KMS-11 (cell line): ENCODE results near the gene PLA2G4A.

Experiments
- H2AFZ ChIP-seq: fragments of 200-600 bp; sonication (generic); 2 replicates; pipeline ENCODE4 v1.6.1; 2016; ENCODE audit warnings: antibody characterized with exemption, mixed run types, low read depth
- H3K27ac ChIP-seq: fragments of 200-600 bp; sonication (generic); 2 replicates; pipeline ENCODE4 v1.6.1; 2016; ENCODE audit warnings: mild to moderate bottlenecking, mixed run types
- H3K27me3 ChIP-seq: fragments of 200-600 bp; sonication (generic); 2 replicates; pipeline ENCODE4 v1.6.1; 2017; ENCODE audit warnings: mild to moderate bottlenecking, low read depth, mixed run types, moderate library complexity; ENCODE audit not compliant: insufficient read depth
- H3K36me3 ChIP-seq: fragments of 200-600 bp; sonication (generic); 2 replicates; pipeline ENCODE4 v1.6.1; 2017; ENCODE audit warnings: mild to moderate bottlenecking, mixed run types; ENCODE audit not compliant: insufficient read depth
- H3K4me1 ChIP-seq: fragments of 200-600 bp; sonication (generic); 2 replicates; pipeline ENCODE4 v1.6.1; 2016; ENCODE audit warnings: mild to moderate bottlenecking, low read depth, mixed run types; ENCODE audit not compliant: poor library complexity, severe bottlenecking
- H3K4me2 ChIP-seq: fragments of 200-600 bp; sonication (generic); 2 replicates; pipeline ENCODE4 v1.7.0; 2016; ENCODE audit warnings: mild to moderate bottlenecking, mixed run types
- H3K4me3 ChIP-seq: fragments of 200-600 bp; sonication (generic); IDR thresholded peaks from 2 replicates; pipeline ENCODE4 v1.6.1; 2017; ENCODE audit warnings: low read depth, low read length, mixed read lengths; ENCODE audit not compliant: insufficient read depth
- H3K79me2 ChIP-seq: fragments of 200-600 bp; sonication (generic); 2 replicates; pipeline ENCODE4 v1.6.1; 2016; ENCODE audit warnings: low read depth, mixed run types; ENCODE audit not compliant: insufficient read depth
- H3K9ac ChIP-seq: fragments of 200-600 bp; sonication (generic); 2 replicates; pipeline ENCODE4 v1.6.1; 2016; ENCODE audit warnings: mild to moderate bottlenecking, mixed run types
- H4K20me1 ChIP-seq: fragments of 200-600 bp; sonication (generic); 2 replicates; pipeline ENCODE4 v1.6.1; 2016; ENCODE audit warnings: mild to moderate bottlenecking, mixed run types; ENCODE audit not compliant: insufficient read depth
- TF ChIP-seq, protein P1 (sequence below): fragments of 200-600 bp; sonication (generic); conservative IDR thresholded peaks from 2 replicates; pipeline ENCODE4 v1.6.1; 2017; ENCODE audit warnings: low read depth, mild to moderate bottlenecking, antibody characterized with exemption, low read length, moderate library complexity, mixed read lengths

Gene PLA2G4A

DNA sequence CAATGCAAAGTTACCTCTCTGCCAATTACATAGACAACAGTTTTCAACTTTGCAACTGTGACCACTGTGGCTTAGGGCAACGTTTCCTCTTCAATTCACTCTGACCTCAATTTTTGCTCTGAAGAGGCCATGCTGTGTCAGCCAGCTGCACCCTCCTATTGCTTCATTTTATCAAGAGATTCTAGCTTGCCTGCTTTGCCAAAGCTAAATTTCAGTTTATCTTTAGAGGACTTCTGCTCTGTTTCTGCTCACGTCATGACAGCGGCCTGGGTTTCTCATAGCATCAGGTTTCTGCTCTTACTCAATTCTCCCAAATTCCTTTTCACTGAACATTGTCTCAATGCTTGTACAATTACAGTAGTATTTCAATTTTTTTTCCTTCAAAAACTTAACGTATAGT, 154.6 kb downstream of the PLA2G4A start:
- Histone ChIP-seq H3K9ac (no peak overlapping the region), H3K79me2 (no peaks in the 10 kb centered on the region), H3K4me1 (peaks cover 4% of the 10 kb centered on the region), H3K36me3 (no peaks in the 10 kb centered on the region), H3K27me3 (no peaks in the 10 kb centered on the region), H4K20me1 (no peaks in the 10 kb centered on the region), H3K27ac (no peak overlapping the region), H2AFZ (no peak overlapping the region), H3K4me2 (no peak overlapping the region), H3K4me3 (no peak overlapping the region)
- TF ChIP-seq, protein P1, sequence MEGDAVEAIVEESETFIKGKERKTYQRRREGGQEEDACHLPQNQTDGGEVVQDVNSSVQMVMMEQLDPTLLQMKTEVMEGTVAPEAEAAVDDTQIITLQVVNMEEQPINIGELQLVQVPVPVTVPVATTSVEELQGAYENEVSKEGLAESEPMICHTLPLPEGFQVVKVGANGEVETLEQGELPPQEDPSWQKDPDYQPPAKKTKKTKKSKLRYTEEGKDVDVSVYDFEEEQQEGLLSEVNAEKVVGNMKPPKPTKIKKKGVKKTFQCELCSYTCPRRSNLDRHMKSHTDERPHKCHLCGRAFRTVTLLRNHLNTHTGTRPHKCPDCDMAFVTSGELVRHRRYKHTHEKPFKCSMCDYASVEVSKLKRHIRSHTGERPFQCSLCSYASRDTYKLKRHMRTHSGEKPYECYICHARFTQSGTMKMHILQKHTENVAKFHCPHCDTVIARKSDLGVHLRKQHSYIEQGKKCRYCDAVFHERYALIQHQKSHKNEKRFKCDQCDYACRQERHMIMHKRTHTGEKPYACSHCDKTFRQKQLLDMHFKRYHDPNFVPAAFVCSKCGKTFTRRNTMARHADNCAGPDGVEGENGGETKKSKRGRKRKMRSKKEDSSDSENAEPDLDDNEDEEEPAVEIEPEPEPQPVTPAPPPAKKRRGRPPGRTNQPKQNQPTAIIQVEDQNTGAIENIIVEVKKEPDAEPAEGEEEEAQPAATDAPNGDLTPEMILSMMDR = no peak

DNA sequence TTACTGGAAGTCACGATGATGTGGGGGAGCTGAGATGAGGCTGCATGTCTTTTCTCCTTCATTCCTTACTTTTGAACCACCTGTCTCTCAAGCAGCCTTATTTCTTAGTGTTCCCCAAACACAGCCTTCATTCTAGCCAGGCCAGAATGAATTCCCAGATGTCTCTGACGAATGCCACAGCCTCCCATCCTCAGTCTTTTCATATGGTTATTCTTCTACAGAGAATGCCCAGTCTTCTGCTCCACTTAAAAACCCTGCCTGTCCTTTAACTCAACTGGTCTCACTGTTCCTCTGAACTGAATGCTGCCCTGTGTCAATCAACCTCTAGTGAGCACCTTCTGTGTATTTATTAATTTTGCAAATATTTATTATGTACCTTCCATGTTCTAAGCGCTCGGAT, 156.2 kb downstream of the PLA2G4A start:
- H3K4me2 ChIP-seq = no peak overlapping the region
- no peak overlapping the region for H3K4me3 ChIP-seq
- no peaks in the 10 kb centered on the region for H3K36me3 ChIP-seq
- no peaks in the 10 kb centered on the region for H3K27me3 ChIP-seq
- H4K20me1 ChIP-seq = no peaks in the 10 kb centered on the region
- peaks cover 4% of the 10 kb centered on the region for H3K4me1 ChIP-seq
- TF ChIP-seq, protein P1 = no peak
- no peak overlapping the region for H3K27ac ChIP-seq
- no peaks in the 10 kb centered on the region for H3K79me2 ChIP-seq
- H3K9ac ChIP-seq = no peak overlapping the region
- H2AFZ ChIP-seq = no peak overlapping the region

DNA sequence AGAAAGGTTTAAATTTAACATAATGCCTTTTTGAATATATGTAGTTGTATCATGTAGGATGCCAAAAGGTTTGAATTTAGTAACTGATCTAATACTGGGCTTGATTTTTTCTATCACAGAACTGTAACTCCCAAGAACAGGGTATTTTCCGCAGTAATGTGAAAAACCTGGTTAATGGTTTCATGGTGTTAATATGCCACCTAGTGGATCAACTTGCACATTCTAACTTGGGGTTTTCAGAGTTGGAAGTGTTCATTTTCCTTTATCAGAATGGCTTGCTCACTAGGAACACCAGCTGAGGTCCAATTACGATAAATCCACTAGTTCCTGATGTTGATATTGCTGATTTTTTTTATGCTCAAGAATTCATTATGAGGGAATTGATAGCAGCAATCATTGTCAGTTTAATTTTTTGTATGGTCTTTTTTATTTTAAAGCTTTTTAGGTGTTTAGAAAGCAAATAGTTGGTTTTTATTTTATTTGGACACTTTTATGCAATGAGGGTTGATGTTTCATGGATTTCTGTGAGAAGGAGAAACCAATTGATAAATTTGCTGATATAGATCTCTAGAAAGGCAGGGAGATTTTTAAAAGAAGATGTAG, 157.2 kb downstream of the PLA2G4A start:
- Histone ChIP-seq H3K9ac (no peak overlapping the region), H3K4me3 (no peak overlapping the region), H3K4me2 (no peak overlapping the region), H4K20me1 (no peaks in the 10 kb centered on the region), H3K36me3 (no peaks in the 10 kb centered on the region), H3K27ac (no peak overlapping the region), H3K4me1 (peaks cover 4% of the 10 kb centered on the region), H3K79me2 (no peaks in the 10 kb centered on the region), H3K27me3 (no peaks in the 10 kb centered on the region), H2AFZ (no peak overlapping the region)
- TF ChIP-seq, protein P1 = peak; percentile 96

DNA sequence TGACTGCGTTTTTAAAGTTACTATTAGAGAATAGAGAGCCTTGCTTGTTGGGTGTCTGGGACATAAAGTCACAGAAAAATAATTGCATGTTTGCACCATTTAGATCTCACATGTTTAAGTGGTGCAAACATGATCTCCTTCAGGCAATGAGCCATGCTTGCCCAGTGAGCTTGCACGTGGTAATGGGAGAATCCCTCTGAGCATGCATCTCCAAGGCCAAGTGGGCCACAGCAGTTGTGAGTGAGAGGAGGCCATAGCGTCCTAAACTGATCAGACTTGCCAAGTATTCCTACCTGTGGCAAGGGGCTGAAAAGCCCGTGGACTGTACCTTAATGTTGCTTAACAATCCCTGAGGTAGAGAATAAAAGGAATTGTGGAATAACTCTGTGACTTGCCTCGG, 158.3 kb downstream of the PLA2G4A start:
- peaks cover 4% of the 10 kb centered on the region for H3K4me1 ChIP-seq

More for the DNA sequence above, 158.3 kb downstream of the PLA2G4A start:
- Histone ChIP-seq H3K4me3 (no peak overlapping the region), H3K9ac (no peak overlapping the region), H2AFZ (no peak overlapping the region), H3K27ac (no peak overlapping the region), H4K20me1 (no peaks in the 10 kb centered on the region), H3K4me2 (no peak overlapping the region), H3K79me2 (no peaks in the 10 kb centered on the region), H3K27me3 (no peaks in the 10 kb centered on the region), H3K36me3 (no peaks in the 10 kb centered on the region)
- TF ChIP-seq, protein P1 = no peak
